Keratinocyte (primary cell): ENCODE measurements around the gene CIB1.

ENCODE experiments used
- EZH2 ChIP-seq: IDR thresholded peaks from one replicate; pipeline ENCODE4 v1.6.1; 2012; ENCODE audit warnings: inconsistent platforms, mild to moderate bottlenecking, low read length, moderate library complexity
- TF ChIP-seq, protein P1 (sequence below), 3 experiments: IDR thresholded peaks in 1 of 3; conservative IDR thresholded peaks in 1 of 3; optimal IDR thresholded peaks in 1 of 3; 2 replicates in 2 of 3; 3 replicates in 1 of 3; pipeline versions ENCODE3 to v1.5.1; 2011; ENCODE audit warnings: low read length in 3 of 3, mild to moderate bottlenecking in 3 of 3, moderate library complexity in 2 of 3, control low read depth in 1 of 3, inconsistent platforms in 1 of 3; ENCODE audit not compliant: insufficient read depth in 2 of 3; ENCODE audit errors: extremely low read depth in 1 of 3

- TF ChIP-seq, protein P1, sequence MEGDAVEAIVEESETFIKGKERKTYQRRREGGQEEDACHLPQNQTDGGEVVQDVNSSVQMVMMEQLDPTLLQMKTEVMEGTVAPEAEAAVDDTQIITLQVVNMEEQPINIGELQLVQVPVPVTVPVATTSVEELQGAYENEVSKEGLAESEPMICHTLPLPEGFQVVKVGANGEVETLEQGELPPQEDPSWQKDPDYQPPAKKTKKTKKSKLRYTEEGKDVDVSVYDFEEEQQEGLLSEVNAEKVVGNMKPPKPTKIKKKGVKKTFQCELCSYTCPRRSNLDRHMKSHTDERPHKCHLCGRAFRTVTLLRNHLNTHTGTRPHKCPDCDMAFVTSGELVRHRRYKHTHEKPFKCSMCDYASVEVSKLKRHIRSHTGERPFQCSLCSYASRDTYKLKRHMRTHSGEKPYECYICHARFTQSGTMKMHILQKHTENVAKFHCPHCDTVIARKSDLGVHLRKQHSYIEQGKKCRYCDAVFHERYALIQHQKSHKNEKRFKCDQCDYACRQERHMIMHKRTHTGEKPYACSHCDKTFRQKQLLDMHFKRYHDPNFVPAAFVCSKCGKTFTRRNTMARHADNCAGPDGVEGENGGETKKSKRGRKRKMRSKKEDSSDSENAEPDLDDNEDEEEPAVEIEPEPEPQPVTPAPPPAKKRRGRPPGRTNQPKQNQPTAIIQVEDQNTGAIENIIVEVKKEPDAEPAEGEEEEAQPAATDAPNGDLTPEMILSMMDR (optimal IDR thresholded peaks at IDR 0.05 in 1 of 3, IDR thresholded peaks at IDR 0.05 in 1 of 3, conservative IDR thresholded peaks at IDR 0.05 in 1 of 3; ENCODE audit: extremely low read depth in 1 of 3, insufficient read depth in 2 of 3, low read length in 3 of 3): no peak
- TF ChIP-seq EZH2: no peak
These were observed 8.7 kb downstream of the CIB1 start for GRCh38 chr15:90225047-90225446.
